Prostate gland (tissue), 2 donors: ENCODE results near the gene CABLES1. TPM values are rescaled to one million over a fixed set of nuclear protein-coding genes. Genes with fewer than 3 reads are reported as not detected.
"Not testable (repeated sequence)": the region's sequence is repeated elsewhere in the genome, so short reads cannot be mapped to it uniquely, and the experiment has no call there.

Source experiments
- DNase-seq: peaks from one replicate; pipeline ENCODE4 v3.0.0-alpha.2; 2019; ENCODE audit warnings: low spot score
- H3K27ac ChIP-seq, 2 donors: fragments of 200-600 bp; sonication (generic); 2 replicates each; pipeline ENCODE4 v1.5.1; 2017 to 2019
- H3K27me3 ChIP-seq: fragments of 200-600 bp; sonication (generic); replicated peaks from 2 replicates; pipeline ENCODE4 v1.5.1; 2019; ENCODE audit not compliant: insufficient read depth
- H3K36me3 ChIP-seq, 2 donors: fragments of 200-600 bp; sonication (generic); 1 replicate in 1 of 2; 2 replicates in 1 of 2; pipeline versions ENCODE4 v1.5.1 to v1.8.1; 2017 to 2019
- H3K4me1 ChIP-seq: fragments of 200-600 bp; sonication (generic); replicated peaks from 2 replicates; pipeline ENCODE4 v1.5.1; 2019
- H3K4me3 ChIP-seq, 2 donors: fragments of 200-600 bp; sonication (generic); 2 replicates each; pipeline ENCODE4 v1.5.1; 2017 to 2019
- H3K9me3 ChIP-seq: fragments of 200-600 bp; sonication (generic); 2 replicates; pipeline ENCODE4 v1.5.1; 2017
- POLR2A ChIP-seq: fragments of 450-650 bp; IDR thresholded peaks from one replicate; pipeline ENCODE4 v1.6.1; 2016; ENCODE audit warnings: antibody characterized with exemption, mild to moderate bottlenecking
- POLR2AphosphoS5 ChIP-seq: sonication (generic); formaldehyde crosslinking; IDR thresholded peaks from one replicate; pipeline ENCODE4 v1.6.1; 2017; ENCODE audit warnings: antibody characterized with exemption
- WGBS: methylation state at CpG from one replicate; pipeline ENCODE4 v1.1.5; 2018; 5-methylcytosine and 5-hydroxymethylcytosine counted together
- intact Hi-C: fragments of 100-400 bp; cut with DNase I; formaldehyde crosslinking; loops from one replicate; pipeline ENCODE4 v1.14.2; 2022
- total RNA-seq, 2 donors: library from RNA; depleted of rRNA; stranded (reverse); fragments of >200 nt; gene quantifications; one replicate each; pipeline ENCODE4 v1.1.0, GENCODE V29; 2016
- TF ChIP-seq, protein P1 (sequence below), 4 experiments: fragments of 200-600 bp in 2 of 4; fragments of 450-650 bp in 2 of 4; sonication (generic) in 2 of 4; IDR thresholded peaks; 1 replicate in 3 of 4; 2 replicates in 1 of 4; pipeline ENCODE4 v1.5.1; 2016 to 2019; ENCODE audit warnings: antibody characterized with exemption in 4 of 4, mild to moderate bottlenecking in 2 of 4, moderate library complexity in 2 of 4

The CABLES1 gene
- total RNA-seq, 2 donors from 2014 or later: 3.9 to 16.2 TPM

- intact Hi-C loops: no loop called here
- Histone ChIP-seq H3K36me3 (no peaks in the 10 kb centered on the region), H3K27ac (no peak overlapping the region), H3K27me3 (no peaks in the 10 kb centered on the region), H3K4me1 (peaks cover 3% of the 10 kb centered on the region), H3K9me3 (no peaks in the 10 kb centered on the region), H3K4me3 (no peak overlapping the region)
- no peak for DNase-seq
- TF ChIP-seq, protein P1, sequence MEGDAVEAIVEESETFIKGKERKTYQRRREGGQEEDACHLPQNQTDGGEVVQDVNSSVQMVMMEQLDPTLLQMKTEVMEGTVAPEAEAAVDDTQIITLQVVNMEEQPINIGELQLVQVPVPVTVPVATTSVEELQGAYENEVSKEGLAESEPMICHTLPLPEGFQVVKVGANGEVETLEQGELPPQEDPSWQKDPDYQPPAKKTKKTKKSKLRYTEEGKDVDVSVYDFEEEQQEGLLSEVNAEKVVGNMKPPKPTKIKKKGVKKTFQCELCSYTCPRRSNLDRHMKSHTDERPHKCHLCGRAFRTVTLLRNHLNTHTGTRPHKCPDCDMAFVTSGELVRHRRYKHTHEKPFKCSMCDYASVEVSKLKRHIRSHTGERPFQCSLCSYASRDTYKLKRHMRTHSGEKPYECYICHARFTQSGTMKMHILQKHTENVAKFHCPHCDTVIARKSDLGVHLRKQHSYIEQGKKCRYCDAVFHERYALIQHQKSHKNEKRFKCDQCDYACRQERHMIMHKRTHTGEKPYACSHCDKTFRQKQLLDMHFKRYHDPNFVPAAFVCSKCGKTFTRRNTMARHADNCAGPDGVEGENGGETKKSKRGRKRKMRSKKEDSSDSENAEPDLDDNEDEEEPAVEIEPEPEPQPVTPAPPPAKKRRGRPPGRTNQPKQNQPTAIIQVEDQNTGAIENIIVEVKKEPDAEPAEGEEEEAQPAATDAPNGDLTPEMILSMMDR (IDR thresholded peaks at IDR 0.05): no peak
- TF ChIP-seq POLR2A (no peak), POLR2AphosphoS5 (no peak)
- WGBS: 80% methylated on average over 4 of the region's 4 CpGs
Measured at GRCh38 chr18:23240609-23240930, 105.3 kb downstream of the CABLES1 start.

- H3K27ac ChIP-seq, H3K27me3 ChIP-seq, DNase-seq, H3K4me1 ChIP-seq, H3K9me3 ChIP-seq, intact Hi-C loops, H3K36me3 ChIP-seq, H3K4me3 ChIP-seq: not testable (repeated sequence)
- WGBS: 91% methylated on average over 11 of the region's 11 CpGs
Measured at GRCh38 chr18:23241833-23242496, 106.7 kb downstream of the CABLES1 start.

GRCh38 chr18:23243178-23243577 lies 107.9 kb downstream of the CABLES1 start:
- Histone ChIP-seq H3K27me3 (no peaks in the 10 kb centered on the region), H3K27ac (no peak overlapping the region), H3K4me1 (peaks cover 3% of the 10 kb centered on the region), H3K4me3 (no peak overlapping the region), H3K36me3 (no peaks in the 10 kb centered on the region), H3K9me3 (no peaks in the 10 kb centered on the region)
- 77% methylated on average over 3 of the region's 3 CpGs for WGBS
- no peak for TF ChIP-seq POLR2A
- TF ChIP-seq POLR2AphosphoS5: no peak
- TF ChIP-seq, protein P1 (IDR thresholded peaks at IDR 0.05): no peak
- DNase-seq: no peak
- intact Hi-C loops: no loop called here

- Histone ChIP-seq H3K9me3 (no peaks in the 10 kb centered on the region), H3K4me1 (no peaks in the 10 kb centered on the region), H3K27me3 (no peaks in the 10 kb centered on the region), H3K27ac (no peak overlapping the region), H3K36me3 (no peaks in the 10 kb centered on the region), H3K4me3 (no peak overlapping the region)
- 90% methylated on average over 12 of the region's 12 CpGs for WGBS
- TF ChIP-seq POLR2A: no peak
- no peak for DNase-seq
- intact Hi-C loops: no loop called here
Measured at GRCh38 chr18:23243816-23244215, 108.5 kb downstream of the CABLES1 start.

DNA sequence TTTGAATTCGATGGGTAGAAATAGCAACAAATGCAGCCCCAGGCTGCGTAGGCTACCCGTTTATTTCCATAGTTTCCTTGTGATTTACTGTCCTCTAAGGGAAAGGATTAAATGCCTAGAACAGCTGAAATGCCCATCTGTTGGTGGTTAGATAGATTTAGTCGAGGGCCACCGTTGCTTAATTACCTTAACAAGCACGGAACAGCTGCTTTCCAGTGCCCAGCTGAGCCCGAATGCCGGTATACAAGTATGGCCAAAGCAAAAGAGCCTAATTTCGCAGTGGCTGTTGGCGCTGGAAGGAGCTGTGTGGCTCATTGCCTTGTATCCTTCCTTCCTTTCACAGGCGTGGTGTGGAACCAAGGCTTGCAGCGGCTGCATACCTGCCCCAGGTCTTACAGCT lies 109.1 kb downstream of the CABLES1 start:
- Histone ChIP-seq H3K27me3 (no peaks in the 10 kb centered on the region), H3K9me3 (no peaks in the 10 kb centered on the region), H3K4me1 (no peaks in the 10 kb centered on the region), H3K27ac (no peak overlapping the region), H3K36me3 (no peaks in the 10 kb centered on the region), H3K4me3 (no peak overlapping the region)
- TF ChIP-seq, protein P1 (IDR thresholded peaks at IDR 0.05): no peak
- no peak for TF ChIP-seq POLR2AphosphoS5
- TF ChIP-seq POLR2A: no peak
- WGBS: 87% methylated on average over 12 of the region's 12 CpGs
- no peak for DNase-seq
- intact Hi-C loops: no loop called here

- intact Hi-C loops: no loop called here
- Histone ChIP-seq H3K4me1 (no peaks in the 10 kb centered on the region), H3K4me3 (no peak overlapping the region), H3K27me3 (no peaks in the 10 kb centered on the region), H3K27ac (no peak overlapping the region), H3K9me3 (no peaks in the 10 kb centered on the region), H3K36me3 (no peaks in the 10 kb centered on the region)
- 94% methylated on average over 6 of the region's 6 CpGs for WGBS
- DNase-seq: no peak
- TF ChIP-seq POLR2AphosphoS5 (no peak), POLR2A (no peak)
- TF ChIP-seq, protein P1 (IDR thresholded peaks at IDR 0.05): no peak
Measured at GRCh38 chr18:23245461-23245860, 110.2 kb downstream of the CABLES1 start.
